ENCODE measurements around the gene SIL1.
"Not testable (repeated sequence)": the region's sequence is repeated elsewhere in the genome, so short reads cannot be mapped to it uniquely, and the experiment has no call there.

SIL1 gene

GRCh38 chr5:139124774-139125520 lies 73.2 kb downstream of the SIL1 start:
- DNase-seq (ENCODE audit: low read depth), result no peak
- no peak overlapping the region for H3K4me3 ChIP-seq (ENCODE audit: low read depth, low read length)

- no peak for DNase-seq (ENCODE audit: low read depth)
- H3K4me3 ChIP-seq (ENCODE audit: low read depth, low read length), result no peak overlapping the region
Measured at GRCh38 chr5:139121120-139121519, 77.0 kb downstream of the SIL1 start.

GRCh38 chr5:139120521-139120920 lies 77.6 kb downstream of the SIL1 start:
- no peak for DNase-seq (ENCODE audit: low read depth)
- H3K4me3 ChIP-seq (ENCODE audit: low read depth, low read length), result no peak overlapping the region

- DNase-seq (ENCODE audit: low read depth), result no peak
- no peak overlapping the region for H3K4me3 ChIP-seq (ENCODE audit: low read depth, low read length)
Measured at GRCh38 chr5:139118804-139119203, 79.4 kb downstream of the SIL1 start.

DNA sequence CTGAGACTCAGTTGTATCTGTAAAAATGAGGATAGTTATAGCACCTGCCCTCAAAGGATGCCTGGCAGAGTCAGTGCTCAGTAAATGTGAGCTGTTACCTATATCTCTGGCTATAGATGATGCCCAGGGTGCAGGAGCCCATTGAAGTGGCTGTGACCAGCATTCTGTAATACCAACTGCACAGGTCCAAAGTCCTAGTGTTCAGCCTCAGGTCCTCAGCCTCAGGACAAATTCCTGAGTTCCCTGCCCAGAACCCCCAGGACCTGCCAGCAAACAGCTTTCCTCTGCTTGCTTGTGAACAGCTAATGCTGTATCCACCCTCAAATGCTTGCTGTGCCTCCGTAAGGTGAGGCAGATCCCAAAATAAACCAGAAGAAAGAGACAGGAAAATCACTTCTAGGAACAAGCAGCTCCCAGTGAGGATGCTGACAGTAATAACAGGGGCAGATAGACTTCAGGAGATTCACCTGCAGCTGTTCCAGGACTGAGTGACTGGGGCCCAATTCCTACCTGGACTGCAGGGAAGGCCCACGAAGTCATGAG lies 80.8 kb downstream of the SIL1 start:
- no peak overlapping the region for H3K4me3 ChIP-seq (ENCODE audit: low read depth, low read length)
- DNase-seq (ENCODE audit: low read depth), result no peak

DNA sequence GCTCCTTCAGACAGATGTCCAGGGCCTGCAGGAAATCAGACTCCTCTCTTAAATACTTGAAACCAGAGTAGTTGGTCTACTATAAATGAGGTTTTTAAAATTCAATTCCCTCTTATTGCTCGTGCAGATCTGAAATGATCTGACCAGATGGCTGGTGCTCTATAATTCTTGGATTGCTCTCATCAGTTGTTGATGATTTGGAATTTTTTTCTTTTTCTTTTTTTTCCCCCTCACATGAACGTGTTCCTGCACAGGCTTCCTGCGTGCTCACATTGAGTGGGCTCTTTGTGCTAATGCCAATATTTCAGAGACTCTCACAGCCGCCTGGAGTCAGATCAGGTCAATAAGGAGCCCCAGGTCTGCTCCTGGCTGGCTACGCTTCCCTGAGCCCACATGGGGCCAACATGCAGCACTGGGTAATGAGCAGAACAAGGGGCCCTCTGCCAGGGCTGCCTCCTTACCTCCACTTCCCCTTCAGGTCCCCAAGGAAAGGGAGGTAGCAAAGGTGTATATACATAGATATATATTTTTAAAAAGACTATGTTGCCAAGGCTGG lies 82.0 kb downstream of the SIL1 start:
- H3K4me3 ChIP-seq (ENCODE audit: low read depth, low read length), result no peak overlapping the region
- DNase-seq (ENCODE audit: low read depth), result no peak

DNA sequence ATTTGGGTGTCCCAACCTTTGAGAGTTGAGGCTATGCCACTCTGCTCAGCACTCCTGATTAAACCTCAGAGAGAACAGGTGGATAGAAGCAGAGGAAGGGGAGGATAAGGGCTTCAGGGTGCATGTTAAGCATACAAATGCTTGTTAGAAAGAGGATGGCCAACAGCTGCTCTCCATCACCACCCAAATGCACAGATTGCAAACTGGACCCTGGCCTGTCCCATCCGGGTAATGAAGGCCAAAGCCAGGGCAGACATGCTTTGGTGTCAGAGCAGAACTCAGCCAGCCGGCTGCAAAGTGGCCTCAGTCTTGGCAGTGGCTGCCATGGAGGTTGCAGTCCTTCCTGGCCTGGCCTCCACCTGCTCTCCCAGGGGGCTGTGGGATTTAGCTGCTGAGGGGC lies 84.3 kb downstream of the SIL1 start:
- H3K4me3 ChIP-seq (ENCODE audit: low read depth, low read length), result no peak overlapping the region
- DNase-seq (ENCODE audit: low read depth), result no peak

- not testable (repeated sequence) for H3K4me3 ChIP-seq (ENCODE audit: low read depth, low read length); DNase-seq (ENCODE audit: low read depth)
Measured at GRCh38 chr5:139112362-139112761, 85.8 kb downstream of the SIL1 start.

DNA sequence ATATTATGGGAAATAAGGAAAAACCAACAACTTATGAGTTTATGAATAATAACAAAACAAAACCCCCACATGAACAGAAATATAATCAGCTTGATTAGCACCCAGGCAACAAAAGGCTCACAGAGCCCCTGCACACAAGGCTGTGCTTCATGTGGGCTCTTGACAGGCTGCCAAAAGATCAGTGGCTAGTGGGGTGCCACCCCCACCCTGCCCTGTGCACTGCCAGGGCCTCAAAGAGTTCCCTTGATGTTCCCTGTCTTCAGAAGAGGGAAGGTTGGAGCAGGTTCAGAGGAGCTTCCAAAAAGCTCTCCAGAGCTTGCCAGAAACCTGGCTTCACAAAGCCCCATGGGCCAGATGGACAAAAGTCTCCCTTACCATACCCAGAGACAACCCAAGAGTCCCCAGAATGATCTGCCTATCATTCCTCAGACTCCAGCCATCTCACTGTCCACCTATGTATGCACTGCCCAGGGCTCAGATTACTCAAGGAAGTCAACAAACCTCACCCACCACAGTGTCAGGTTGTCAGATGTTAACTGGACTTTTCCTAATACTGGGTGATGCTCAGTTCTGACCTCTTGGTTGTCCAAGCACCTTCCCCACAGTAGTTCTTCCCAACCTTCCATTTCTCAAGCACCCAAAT lies 87.5 kb downstream of the SIL1 start:
- H3K4me3 ChIP-seq (ENCODE audit: low read depth, low read length), result no peak overlapping the region
- no peak for DNase-seq (ENCODE audit: low read depth)

DNA sequence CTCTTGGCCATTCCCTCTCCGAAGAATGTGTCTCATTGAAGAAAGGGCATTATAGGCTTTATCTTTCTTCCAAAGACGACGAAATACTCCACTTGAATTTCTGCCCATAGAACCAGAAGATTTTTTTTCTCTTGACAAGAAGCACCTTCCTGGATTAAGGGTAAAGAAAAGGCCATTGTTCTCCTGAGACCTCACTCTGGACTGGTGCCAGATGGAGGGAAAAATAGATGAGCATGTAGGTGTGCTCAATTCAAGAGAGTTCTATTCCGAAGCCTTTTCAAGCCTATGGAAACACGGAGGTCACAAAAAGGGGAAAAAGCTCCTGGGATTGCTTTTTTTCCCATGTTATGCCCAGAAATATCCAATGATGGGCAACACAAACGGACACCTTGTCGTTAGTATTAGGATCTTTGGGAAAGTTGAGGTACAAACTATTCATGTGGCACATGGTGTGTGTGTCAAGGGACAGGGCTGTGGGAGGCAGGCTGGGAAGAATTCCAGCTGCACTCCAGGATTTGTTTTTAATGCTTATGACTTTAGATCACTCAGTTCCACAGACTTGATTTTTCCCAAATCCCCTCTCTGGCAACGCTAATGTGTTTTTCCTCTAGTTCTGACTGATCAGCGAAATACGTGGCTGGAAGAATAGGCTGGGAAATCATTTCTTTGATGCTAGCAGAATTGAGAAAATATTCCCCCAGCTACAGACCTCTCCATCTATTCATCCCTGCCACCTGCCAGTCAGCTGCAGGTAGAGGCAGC lies 89.9 kb downstream of the SIL1 start:
- no peak for DNase-seq (ENCODE audit: low read depth)
- H3K4me3 ChIP-seq (ENCODE audit: low read depth, low read length), result no peak overlapping the region

DNA sequence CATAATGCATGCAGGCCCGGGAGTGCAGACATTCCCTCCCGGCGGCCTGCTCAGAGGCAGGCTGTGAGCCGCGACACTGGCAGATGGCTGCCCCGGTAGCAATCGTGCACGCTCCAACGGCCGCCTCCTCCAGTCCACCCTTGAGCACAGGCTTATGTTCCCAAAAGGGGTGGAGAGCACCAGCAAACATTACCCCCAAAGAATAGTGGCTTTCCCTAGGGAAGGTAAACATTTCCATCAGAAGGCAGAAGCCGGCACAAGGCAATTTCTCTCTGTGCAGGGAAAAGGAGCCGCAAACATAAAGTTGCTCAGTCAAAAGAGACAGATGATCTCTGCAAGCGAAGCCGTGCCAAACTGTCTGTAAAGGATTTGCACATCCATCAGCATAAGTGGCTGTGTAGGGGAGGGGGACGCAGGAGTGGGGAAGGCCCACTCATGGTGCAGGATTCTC lies 92.5 kb downstream of the SIL1 start:
- H3K4me3 ChIP-seq (ENCODE audit: low read depth, low read length), result no peak overlapping the region
- DNase-seq (ENCODE audit: low read depth), result no peak

DNA sequence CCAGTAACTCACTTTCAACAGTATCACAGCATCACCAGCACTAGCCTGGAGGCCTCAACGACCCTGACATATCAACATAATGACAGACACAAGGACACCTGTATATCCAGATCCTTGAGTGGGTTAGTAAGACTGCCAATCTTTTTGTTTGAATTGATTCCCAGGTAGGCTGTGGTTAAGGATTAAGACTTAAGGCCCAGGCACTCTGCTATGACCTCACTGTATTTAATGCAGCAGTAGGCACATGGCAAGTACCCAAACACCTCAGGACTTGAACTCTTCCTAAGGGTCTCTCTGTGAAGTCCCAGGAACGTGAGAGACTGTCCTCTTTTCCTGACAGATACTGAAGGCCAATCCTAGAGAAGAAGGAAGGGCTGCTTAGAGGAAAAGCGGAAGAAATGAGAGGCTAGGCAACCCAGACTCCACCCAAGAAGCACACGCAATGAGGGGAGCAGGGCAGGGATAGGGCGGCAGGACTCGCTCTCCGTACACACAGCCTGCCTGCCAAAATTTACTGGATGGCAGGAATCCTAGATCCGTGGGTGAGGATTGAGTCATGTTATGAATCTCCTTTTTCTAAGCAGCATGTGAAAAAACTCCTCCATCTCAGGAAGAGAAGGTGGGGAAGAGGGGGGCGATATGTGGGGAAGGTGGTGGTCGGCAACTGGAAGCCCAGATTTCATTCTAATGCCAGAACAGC lies 93.4 kb downstream of the SIL1 start:
- DNase-seq (ENCODE audit: low read depth), result peak; percentile 74
- H3K4me3 ChIP-seq (ENCODE audit: low read depth, low read length), result no peak overlapping the region

DNA sequence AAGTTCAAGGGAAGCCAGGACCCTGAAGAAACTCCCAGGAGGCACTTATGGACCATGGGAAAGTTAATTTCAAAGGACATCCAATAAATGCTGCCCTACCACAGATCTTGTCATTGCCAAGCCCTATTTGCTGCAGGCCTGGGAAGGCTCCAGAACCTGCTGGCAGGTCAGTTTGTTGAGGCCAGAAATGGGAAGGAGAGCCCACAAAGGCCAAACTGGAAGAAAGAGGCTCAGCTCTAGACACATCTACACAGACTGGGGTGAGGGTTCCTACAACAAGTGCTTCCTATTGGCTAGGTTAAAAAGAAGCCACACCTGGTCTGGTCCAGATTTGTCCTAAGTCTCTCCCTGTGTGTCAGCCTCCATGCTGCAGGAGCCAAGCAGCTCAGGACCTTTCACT lies 94.4 kb downstream of the SIL1 start:
- DNase-seq (ENCODE audit: low read depth), result no peak
- no peak overlapping the region for H3K4me3 ChIP-seq (ENCODE audit: low read depth, low read length)

GRCh38 chr5:139100825-139101224 lies 97.3 kb downstream of the SIL1 start:
- H3K4me3 ChIP-seq (ENCODE audit: low read depth, low read length), result no peak overlapping the region
- DNase-seq (ENCODE audit: low read depth), result peak; percentile 24

GRCh38 chr5:139094154-139095131 lies 103.7 kb downstream of the SIL1 start:
- no peak for DNase-seq (ENCODE audit: low read depth)

GRCh38 chr5:139092741-139093343 lies 105.3 kb downstream of the SIL1 start:
- DNase-seq (ENCODE audit: low read depth), result no peak
- no peak overlapping the region for H3K4me3 ChIP-seq (ENCODE audit: low read depth, low read length)

More at GRCh38 chr5:139094154-139095131, 103.7 kb downstream of the SIL1 start:
- no peak overlapping the region for H3K4me3 ChIP-seq (ENCODE audit: low read depth, low read length)

- no peak overlapping the region for H3K4me3 ChIP-seq (ENCODE audit: low read depth, low read length)
- DNase-seq (ENCODE audit: low read depth), result no peak
Measured at GRCh38 chr5:139091439-139092156, 106.6 kb downstream of the SIL1 start.
